Measurements from ENCODE around the gene ISL2. TPM values are rescaled to one million over a fixed set of nuclear protein-coding genes. Genes with fewer than 3 reads are reported as not detected.

Gene ISL2
- total RNA-seq, 2 donors from 2014 or later, result 0.13 to 0.35 TPM

DNA sequence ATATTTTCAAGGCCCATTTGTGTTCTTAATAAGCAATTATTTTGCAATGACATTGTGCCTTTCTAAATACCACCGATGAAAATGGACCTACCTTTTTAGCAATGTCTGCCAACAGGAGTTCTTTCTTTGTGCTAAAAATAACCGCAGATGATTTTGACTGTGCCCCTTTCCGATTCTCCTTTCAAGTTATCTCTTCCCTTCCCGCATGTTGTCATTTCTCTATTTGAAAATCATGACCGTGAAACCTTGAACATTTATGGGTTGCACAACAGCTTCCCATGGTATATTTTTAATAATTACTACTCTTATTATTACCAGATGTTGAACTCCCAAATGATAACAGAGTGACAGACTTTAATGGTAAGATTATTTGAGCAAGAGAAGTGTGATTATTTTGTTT is 15.0 kb upstream of the ISL2 start:
- DNase-seq, result no peak
- Histone ChIP-seq H3K36me3 (no peaks in the 10 kb centered on the region), H3K27me3 (no peaks in the 10 kb centered on the region), H3K4me3 (no peak overlapping the region), H3K9me3 (no peaks in the 10 kb centered on the region), H3K27ac (no peak overlapping the region), H3K4me1 (no peaks in the 10 kb centered on the region), H3K9ac (ENCODE audit: low read depth in 2 of 2, low read length in 2 of 2) (no peak overlapping the region)
- TF ChIP-seq, protein P1, sequence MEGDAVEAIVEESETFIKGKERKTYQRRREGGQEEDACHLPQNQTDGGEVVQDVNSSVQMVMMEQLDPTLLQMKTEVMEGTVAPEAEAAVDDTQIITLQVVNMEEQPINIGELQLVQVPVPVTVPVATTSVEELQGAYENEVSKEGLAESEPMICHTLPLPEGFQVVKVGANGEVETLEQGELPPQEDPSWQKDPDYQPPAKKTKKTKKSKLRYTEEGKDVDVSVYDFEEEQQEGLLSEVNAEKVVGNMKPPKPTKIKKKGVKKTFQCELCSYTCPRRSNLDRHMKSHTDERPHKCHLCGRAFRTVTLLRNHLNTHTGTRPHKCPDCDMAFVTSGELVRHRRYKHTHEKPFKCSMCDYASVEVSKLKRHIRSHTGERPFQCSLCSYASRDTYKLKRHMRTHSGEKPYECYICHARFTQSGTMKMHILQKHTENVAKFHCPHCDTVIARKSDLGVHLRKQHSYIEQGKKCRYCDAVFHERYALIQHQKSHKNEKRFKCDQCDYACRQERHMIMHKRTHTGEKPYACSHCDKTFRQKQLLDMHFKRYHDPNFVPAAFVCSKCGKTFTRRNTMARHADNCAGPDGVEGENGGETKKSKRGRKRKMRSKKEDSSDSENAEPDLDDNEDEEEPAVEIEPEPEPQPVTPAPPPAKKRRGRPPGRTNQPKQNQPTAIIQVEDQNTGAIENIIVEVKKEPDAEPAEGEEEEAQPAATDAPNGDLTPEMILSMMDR (IDR thresholded peaks at IDR 0.05), result no peak
- intact Hi-C loops (cut with DNase I), result no loop called here

DNA sequence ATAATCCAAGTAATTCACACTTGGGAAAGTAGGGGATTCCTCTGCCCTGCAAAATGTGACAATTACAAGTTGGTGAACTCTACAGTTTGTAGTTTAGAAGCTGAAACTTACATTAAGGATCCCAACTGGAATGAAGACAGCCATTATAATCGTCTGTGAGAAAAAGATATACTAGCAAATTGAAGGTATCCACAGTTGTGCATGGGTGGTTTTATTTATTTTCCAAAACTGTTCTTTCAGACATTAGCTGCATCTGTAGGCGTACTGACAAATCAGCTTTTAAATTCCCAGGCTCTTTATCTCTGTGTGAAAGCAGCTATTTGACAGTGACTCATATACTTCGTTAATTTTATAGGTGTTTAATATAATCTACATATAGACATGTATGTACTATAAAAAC is 12.5 kb upstream of the ISL2 start:
- H3K4me3 ChIP-seq, result no peak overlapping the region
- no peak for DNase-seq
- H3K9me3 ChIP-seq, result no peaks in the 10 kb centered on the region
- no peak overlapping the region for H3K27ac ChIP-seq
- no peaks in the 10 kb centered on the region for H3K4me1 ChIP-seq
- no peaks in the 10 kb centered on the region for H3K36me3 ChIP-seq
- no peaks in the 10 kb centered on the region for H3K27me3 ChIP-seq
- H3K9ac ChIP-seq (ENCODE audit: low read depth in 2 of 2, low read length in 2 of 2), result no peak overlapping the region
- TF ChIP-seq, protein P1 (IDR thresholded peaks at IDR 0.05), result no peak
- intact Hi-C loops (cut with DNase I), result no loop called here

DNA sequence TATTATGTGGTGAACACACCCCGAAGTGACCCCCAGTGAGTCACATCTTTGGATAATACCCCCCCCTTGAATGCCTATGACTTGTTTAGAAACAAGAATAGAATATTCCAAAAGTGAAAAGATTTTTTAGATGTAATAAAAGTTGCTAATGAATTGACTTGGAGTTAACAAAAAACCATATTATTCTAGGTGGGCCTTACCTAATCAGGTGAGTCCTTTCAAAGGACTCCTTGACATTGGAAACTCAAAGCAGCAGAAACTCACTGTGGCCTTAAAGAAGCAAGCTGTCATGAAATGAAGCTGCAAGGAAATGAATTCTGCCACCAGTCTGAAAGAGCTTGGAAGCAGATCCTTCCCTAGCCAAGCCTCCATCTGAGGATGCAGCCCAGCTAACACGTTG is 10.9 kb upstream of the ISL2 start:
- H3K4me3 ChIP-seq, result no peak overlapping the region
- intact Hi-C loops (cut with DNase I), result no loop called here
- H3K9ac ChIP-seq (ENCODE audit: low read depth in 2 of 2, low read length in 2 of 2), result no peak overlapping the region
- H3K9me3 ChIP-seq, result no peaks in the 10 kb centered on the region
- H3K27me3 ChIP-seq, result no peaks in the 10 kb centered on the region
- TF ChIP-seq, protein P1 (IDR thresholded peaks at IDR 0.05), result no peak
- H3K27ac ChIP-seq, result no peak overlapping the region
- H3K36me3 ChIP-seq, result no peaks in the 10 kb centered on the region
- no peak for DNase-seq
- no peaks in the 10 kb centered on the region for H3K4me1 ChIP-seq

DNA sequence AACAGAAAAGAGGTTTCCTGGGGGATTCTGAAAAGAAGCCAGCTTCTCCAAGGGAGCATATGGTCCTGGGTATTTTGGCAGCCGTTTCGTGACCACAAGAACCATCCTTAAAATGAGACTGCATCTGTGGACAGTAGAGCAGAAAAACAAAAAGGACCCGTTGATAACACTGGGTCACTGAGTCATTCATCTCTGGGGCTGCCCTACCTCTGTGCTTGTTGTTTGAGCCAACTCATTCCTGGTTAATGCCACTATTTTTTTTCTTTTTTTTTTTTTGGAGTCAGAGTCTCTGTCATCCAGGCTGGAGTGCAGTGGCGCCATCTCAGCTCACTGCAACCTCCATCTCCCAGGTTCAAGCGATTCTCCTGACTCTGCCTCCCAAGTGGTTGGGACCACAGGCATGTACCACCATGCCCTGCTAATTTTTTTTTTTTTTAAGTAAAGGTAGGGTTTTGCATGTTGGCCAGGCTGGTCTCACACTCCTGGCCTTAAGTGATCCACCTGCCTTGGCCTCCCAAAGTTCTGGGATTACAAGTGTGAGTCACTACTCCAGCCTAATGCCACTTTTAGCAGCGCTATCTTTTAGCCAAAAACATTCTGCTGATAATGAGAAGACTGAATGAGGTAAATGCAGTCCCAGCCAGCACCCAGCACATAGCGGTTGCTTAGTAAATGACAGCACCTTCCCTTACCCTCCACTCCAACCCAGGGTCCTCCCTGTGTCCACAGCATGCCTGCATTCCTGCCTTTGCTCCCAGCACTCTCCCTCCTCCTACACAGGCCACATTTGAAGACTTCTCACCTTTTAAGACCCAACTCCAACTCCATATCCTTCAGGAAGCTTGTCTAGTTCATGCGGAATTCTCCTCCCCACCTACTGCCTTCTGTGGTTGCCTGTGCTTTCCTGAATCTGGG is 9.1 kb upstream of the ISL2 start:
- intact Hi-C loops (cut with DNase I), result no loop called here
- TF ChIP-seq, protein P1 (IDR thresholded peaks at IDR 0.05), result no peak
- Histone ChIP-seq H3K4me1 (no peaks in the 10 kb centered on the region), H3K27me3 (no peaks in the 10 kb centered on the region), H3K36me3 (no peaks in the 10 kb centered on the region), H3K9me3 (no peaks in the 10 kb centered on the region), H3K4me3 (no peak overlapping the region), H3K9ac (ENCODE audit: low read depth in 2 of 2, low read length in 2 of 2) (no peak overlapping the region), H3K27ac (no peak overlapping the region)
- no peak for DNase-seq

DNA sequence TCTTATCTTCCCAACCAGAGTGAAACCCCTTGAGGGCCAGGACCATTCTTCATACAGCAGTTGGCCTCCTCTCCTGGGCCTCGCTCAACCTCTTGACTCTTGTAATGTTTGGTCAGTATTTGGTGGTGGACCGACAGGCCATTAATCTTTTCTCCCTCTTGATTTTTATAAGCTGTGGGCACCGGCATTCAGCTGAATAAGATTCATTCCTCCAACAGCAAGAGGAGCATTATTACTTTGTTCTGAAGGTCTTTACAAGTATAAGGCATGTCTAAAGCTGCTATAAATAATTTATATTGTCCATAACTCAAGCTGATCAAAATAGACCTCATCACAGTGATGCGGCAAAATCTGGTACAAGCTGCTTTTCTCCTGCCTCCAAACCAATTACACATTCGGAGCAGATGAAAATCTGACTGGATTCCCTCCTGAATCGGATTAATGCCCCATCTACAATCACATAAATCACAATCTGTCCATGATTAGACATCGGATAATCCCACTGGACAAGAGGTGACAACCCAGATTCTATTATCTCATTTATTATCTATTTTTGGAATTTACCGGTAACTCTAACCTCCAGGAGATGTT is 8.4 kb upstream of the ISL2 start:
- H3K9ac ChIP-seq (ENCODE audit: low read depth in 2 of 2, low read length in 2 of 2), result no peak overlapping the region
- intact Hi-C loops (cut with DNase I), result no loop called here
- TF ChIP-seq, protein P1 (IDR thresholded peaks at IDR 0.05), result no peak
- H3K27ac ChIP-seq, result no peak overlapping the region
- H3K4me1 ChIP-seq, result no peaks in the 10 kb centered on the region
- no peaks in the 10 kb centered on the region for H3K36me3 ChIP-seq
- H3K4me3 ChIP-seq, result no peak overlapping the region
- DNase-seq, result no peak
- H3K27me3 ChIP-seq, result no peaks in the 10 kb centered on the region
- H3K9me3 ChIP-seq, result no peaks in the 10 kb centered on the region
